ENCODE data around the gene PRRT3.

DNA sequence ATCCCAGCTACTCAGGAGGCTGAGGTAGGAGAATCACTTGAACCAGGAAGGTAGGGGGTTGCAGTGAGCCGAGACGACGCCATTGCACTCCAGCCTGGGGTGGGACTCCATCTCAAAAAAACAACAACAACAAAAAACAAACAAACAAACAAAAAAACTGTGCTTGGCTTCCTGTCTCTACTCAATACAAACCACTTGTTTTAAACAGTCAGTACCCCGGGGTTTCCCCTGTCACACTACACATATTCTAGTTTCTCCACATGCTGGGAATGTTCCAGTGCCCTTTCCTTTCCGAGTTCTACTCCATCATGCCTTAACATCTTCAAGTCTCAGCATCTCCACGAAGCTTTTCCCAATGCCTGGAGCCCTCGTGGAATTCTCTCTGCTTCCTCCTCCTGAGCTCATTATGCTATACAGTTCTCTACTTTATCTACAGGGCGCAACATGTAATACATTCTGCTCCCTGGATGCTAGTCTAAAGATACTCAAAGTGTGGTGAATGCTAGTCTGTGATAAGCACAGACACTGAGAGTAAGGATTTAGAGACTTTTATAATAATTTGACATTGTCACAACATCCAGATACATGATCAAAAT, 26.6 kb upstream of the PRRT3 start:
- TF ChIP-seq, protein P1, sequence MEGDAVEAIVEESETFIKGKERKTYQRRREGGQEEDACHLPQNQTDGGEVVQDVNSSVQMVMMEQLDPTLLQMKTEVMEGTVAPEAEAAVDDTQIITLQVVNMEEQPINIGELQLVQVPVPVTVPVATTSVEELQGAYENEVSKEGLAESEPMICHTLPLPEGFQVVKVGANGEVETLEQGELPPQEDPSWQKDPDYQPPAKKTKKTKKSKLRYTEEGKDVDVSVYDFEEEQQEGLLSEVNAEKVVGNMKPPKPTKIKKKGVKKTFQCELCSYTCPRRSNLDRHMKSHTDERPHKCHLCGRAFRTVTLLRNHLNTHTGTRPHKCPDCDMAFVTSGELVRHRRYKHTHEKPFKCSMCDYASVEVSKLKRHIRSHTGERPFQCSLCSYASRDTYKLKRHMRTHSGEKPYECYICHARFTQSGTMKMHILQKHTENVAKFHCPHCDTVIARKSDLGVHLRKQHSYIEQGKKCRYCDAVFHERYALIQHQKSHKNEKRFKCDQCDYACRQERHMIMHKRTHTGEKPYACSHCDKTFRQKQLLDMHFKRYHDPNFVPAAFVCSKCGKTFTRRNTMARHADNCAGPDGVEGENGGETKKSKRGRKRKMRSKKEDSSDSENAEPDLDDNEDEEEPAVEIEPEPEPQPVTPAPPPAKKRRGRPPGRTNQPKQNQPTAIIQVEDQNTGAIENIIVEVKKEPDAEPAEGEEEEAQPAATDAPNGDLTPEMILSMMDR (IDR thresholded peaks at IDR 0.05; ENCODE audit: extremely low read depth in 1 of 2, insufficient read depth in 1 of 2, low read depth in 1 of 2, low read length in 2 of 2), result no peak
- TF ChIP-seq POLR2AphosphoS5 (IDR thresholded peaks at IDR 0.05; ENCODE audit: insufficient read depth, low read depth, low read length), result no peak
- no peak for TF ChIP-seq EZH2 (IDR thresholded peaks at IDR 0.05; ENCODE audit: borderline replicate concordance, low read depth, low read length, severe bottlenecking)
- no peak for TF ChIP-seq POLR2A (IDR thresholded peaks at IDR 0.05; ENCODE audit: low read depth, low read length)
- TF ChIP-seq JUN (IDR thresholded peaks at IDR 0.05; ENCODE audit: borderline replicate concordance, insufficient read depth, insufficient read length, low read depth), result no peak
- TF ChIP-seq, protein P2, sequence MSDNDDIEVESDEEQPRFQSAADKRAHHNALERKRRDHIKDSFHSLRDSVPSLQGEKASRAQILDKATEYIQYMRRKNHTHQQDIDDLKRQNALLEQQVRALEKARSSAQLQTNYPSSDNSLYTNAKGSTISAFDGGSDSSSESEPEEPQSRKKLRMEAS (IDR thresholded peaks at IDR 0.05; ENCODE audit: insufficient read depth, insufficient read length), result no peak
- no peak for TF ChIP-seq MYC (IDR thresholded peaks at IDR 0.05; ENCODE audit: low read depth, low read length)
- no peak for TF ChIP-seq FOS (IDR thresholded peaks at IDR 0.05; ENCODE audit: borderline replicate concordance, insufficient read depth, low read length)
- TF ChIP-seq GATA2 (IDR thresholded peaks at IDR 0.05; ENCODE audit: insufficient read depth, insufficient read length, low read depth, low read length), result no peak
